ENCODE results near the gene NAA16. TPM values are rescaled to one million over a fixed set of nuclear protein-coding genes. Genes with fewer than 3 reads are reported as not detected.

The NAA16 gene
- total RNA-seq (2021; fragmentation: NEBNext Ultra II Directional; extraction: Animal tissue kit (Norgen Biotek cat#: 25700)): 10 to 100 TPM in 4 of 6 experiments, 1 to 10 TPM in 2; 8.9 to 13.6 (median 10.2) TPM
- long read RNA-seq, full-length matches to known transcripts: 2 of 11 reads
- long read RNA-seq, partial matches to known transcripts: 4 of 11 reads
- long read RNA-seq, other reads (novel, unspliced or antisense): 5 of 11 reads

DNA sequence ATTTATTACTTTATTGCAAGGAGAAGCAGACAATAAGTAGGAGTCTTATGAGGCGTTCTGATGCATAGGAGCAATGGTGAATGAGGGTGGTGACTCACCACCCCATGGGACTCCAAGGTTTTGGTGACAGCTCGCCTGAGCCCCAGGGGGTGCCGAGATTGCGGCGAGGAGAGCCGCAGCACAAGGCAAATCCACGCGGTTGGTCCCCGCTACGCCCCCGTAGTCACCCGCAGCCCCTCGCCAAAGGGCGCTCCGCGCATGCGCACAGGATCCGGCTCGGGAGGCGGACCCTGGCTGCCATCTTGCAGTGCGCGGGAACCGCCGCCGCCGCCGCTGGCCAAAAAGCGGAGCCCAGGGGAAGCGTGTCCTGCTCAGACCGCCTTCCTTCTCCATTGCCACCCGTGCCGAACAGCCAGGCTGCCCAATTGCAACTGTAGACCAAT, at the start of gene NAA16:
Gene NAA16, plus strand, starts transcription at position 305 of the 443 bp plus-strand sequence. CDS start 262 bp downstream, outside the sequence.
- H3K27ac Mint-ChIP-seq: peak within 1 kb of the TSS; percentile 87
- TF ChIP-seq, protein P1, sequence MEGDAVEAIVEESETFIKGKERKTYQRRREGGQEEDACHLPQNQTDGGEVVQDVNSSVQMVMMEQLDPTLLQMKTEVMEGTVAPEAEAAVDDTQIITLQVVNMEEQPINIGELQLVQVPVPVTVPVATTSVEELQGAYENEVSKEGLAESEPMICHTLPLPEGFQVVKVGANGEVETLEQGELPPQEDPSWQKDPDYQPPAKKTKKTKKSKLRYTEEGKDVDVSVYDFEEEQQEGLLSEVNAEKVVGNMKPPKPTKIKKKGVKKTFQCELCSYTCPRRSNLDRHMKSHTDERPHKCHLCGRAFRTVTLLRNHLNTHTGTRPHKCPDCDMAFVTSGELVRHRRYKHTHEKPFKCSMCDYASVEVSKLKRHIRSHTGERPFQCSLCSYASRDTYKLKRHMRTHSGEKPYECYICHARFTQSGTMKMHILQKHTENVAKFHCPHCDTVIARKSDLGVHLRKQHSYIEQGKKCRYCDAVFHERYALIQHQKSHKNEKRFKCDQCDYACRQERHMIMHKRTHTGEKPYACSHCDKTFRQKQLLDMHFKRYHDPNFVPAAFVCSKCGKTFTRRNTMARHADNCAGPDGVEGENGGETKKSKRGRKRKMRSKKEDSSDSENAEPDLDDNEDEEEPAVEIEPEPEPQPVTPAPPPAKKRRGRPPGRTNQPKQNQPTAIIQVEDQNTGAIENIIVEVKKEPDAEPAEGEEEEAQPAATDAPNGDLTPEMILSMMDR (IDR thresholded peaks at IDR 0.05): no peak
- DNase-seq: peak; percentile 85
- H3K36me3 Mint-ChIP-seq (ENCODE audit: low read depth): no peaks in the 10 kb centered on the region
- peaks cover 47% of the 10 kb centered on the region for H3K4me1 Mint-ChIP-seq (ENCODE audit: low read depth)
- H3K27me3 Mint-ChIP-seq (ENCODE audit: insufficient read depth): no peaks in the 10 kb centered on the region
- H3K9me3 Mint-ChIP-seq: no peaks in the 10 kb centered on the region
- peak within 1 kb of the TSS; percentile 98 for H3K4me3 Mint-ChIP-seq

DNA sequence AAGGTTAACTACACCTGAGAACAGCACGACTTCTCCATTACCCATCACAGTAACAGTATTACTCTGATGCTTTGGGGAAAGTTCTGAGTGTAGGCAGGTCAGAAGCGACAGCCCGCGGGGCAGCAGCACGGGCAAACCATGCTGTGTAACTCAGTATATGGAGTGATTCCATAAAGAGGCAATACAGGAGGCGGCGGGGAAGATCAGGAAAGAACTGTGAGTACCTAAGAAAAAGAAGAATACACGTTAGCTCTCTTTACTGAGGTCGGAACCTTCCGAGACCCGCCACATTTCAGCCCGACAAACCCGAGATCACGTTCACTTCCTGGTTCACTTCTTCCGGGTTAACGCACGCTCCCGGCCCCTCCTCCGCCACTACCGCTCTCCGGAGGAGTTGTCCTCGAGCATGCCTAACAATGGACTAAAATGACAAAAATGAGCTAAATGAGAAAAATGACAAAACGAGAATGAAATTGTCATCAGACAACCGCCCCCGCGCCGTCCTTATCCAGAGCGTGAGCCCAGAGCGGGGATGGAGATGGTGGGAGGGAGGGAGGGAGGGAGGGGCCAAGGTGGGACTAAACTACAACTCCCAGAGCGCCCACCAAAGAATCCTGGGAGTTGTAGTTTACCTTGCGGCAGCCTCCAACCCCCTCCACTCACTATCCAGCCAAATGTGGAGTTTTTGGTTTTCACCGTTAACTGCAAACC, 47.7 kb upstream of the NAA16 start, which contains the start of gene MTRF1:
Gene MTRF1, minus strand, starts transcription at position 316 of the 711 bp plus-strand sequence. CDS start 2,669 bp downstream, outside the sequence.
- H3K36me3 Mint-ChIP-seq (ENCODE audit: low read depth): peaks cover 13% of the 10 kb centered on the region
- H3K27ac Mint-ChIP-seq: peak within 1 kb of the TSS; percentile 90
- peak within 1 kb of the TSS; percentile 97 for H3K4me3 Mint-ChIP-seq
- TF ChIP-seq, protein P1 (IDR thresholded peaks at IDR 0.05): no peak
- H3K9me3 Mint-ChIP-seq: peaks cover 14% of the 10 kb centered on the region
- H3K27me3 Mint-ChIP-seq (ENCODE audit: insufficient read depth): peaks cover 2% of the 10 kb centered on the region; the same call in 1 of the 2 replicates
- peaks cover 14% of the 10 kb centered on the region for H3K4me1 Mint-ChIP-seq (ENCODE audit: low read depth)
- DNase-seq: peak; percentile 64

DNA sequence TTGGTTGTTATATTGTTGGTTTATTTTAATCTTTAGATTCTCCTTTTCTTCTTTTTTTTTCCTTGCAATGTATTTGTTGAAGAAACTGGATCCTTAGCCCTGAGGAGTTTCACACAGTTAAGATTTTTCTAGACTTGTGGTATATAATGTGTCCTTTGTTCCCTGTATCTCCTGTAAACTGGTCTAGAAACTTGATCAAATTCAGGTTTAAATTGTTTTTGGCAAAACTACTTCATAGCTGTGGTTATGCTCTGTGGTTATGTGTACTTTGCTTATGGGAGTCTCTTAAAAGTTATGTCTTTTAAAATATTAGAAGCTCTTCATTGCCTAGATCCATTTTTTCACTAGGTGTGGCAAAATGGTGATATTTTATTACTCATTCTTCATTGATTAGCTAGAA, 44.0 kb upstream of the NAA16 start:
- peak; percentile 13 for DNase-seq

DNA sequence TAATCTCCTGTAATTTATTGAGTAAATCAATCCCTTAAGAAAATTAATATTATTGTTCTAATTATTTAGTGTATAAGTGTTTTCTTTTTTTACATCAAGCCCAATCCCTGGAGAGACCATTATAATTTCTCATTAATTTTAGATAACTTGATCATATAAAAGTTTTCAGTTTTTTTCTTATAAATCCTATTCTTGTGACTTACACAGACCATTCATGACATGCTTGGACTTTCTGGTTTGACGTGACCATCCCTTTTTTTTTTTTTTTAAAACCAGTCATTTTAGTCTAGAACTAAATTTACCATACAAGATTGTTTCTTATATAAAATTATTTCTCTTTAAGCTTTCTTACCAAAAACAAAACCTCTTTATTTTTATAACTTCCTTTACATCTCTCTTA, 42.3 kb upstream of the NAA16 start:
- peak; percentile 17 for DNase-seq
- peaks cover 4% of the 10 kb centered on the region for H3K27me3 Mint-ChIP-seq (ENCODE audit: insufficient read depth)
- H3K4me3 Mint-ChIP-seq: no peak overlapping the region
- peaks cover 18% of the 10 kb centered on the region for H3K36me3 Mint-ChIP-seq (ENCODE audit: low read depth)
- TF ChIP-seq, protein P1 (IDR thresholded peaks at IDR 0.05): no peak
- H3K9me3 Mint-ChIP-seq: peaks cover 34% of the 10 kb centered on the region
- H3K27ac Mint-ChIP-seq: no peak overlapping the region
- no peaks in the 10 kb centered on the region for H3K4me1 Mint-ChIP-seq (ENCODE audit: low read depth)

More for the DNA sequence above, 44.0 kb upstream of the NAA16 start:
- no peak overlapping the region for H3K27ac Mint-ChIP-seq
- H3K9me3 Mint-ChIP-seq: peaks cover 34% of the 10 kb centered on the region
- H3K4me3 Mint-ChIP-seq: no peak overlapping the region
- H3K36me3 Mint-ChIP-seq (ENCODE audit: low read depth): peaks cover 15% of the 10 kb centered on the region
- H3K27me3 Mint-ChIP-seq (ENCODE audit: insufficient read depth): peaks cover 4% of the 10 kb centered on the region; the same call in 1 of the 2 replicates
- H3K4me1 Mint-ChIP-seq (ENCODE audit: low read depth): peaks cover 8% of the 10 kb centered on the region; the same call in 1 of the 2 replicates
- TF ChIP-seq, protein P1 (IDR thresholded peaks at IDR 0.05): no peak

DNA sequence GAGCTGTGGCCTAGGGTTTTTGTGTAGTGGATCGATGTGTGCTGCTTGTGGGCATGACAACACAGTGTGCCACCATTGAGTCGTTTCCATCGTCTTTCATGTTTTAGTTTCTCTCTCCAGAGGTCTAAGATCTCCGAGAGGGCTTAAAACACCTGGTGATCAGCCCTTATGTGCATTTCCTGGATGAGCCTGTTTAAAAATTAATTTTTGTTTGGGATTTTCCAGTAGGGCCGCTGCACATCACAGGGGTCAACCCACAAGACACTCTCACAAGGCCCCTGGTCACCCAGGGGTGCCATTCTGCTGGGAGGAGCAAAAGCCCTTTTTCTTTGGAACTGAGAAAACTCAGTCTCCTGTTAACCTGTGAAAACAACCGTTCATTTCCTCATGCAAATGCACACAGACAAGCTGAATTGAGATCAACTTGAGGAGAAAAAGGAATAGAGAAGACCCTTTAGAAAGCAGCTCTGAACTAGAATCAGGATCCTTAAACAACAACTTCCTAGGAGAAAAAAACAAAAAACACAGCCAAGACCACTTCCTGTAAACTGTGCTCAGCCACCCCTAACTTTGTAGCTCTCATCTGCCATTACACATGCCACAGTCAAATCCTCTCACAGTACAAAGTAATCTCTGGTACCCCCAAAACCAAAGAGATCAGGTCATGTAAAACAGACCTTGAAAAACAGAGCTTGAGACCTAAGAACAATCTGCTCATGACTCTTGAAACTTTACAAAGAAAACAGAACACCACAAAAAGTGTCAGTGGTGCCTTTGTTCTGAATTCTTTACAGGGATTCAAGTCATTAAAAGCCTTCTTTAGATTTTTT, 39.4 kb upstream of the NAA16 start:
- TF ChIP-seq, protein P1 (IDR thresholded peaks at IDR 0.05): no peak
- no peak for DNase-seq
- Mint-ChIP-seq H3K36me3 (ENCODE audit: low read depth) (peaks cover 18% of the 10 kb centered on the region), H3K27me3 (ENCODE audit: insufficient read depth) (peaks cover 4% of the 10 kb centered on the region), H3K9me3 (peaks cover 34% of the 10 kb centered on the region), H3K4me1 (ENCODE audit: low read depth) (no peaks in the 10 kb centered on the region), H3K27ac (no peak overlapping the region), H3K4me3 (no peak overlapping the region)

Measured in HFFc6 (cell line).